H1 (cell line): ENCODE data around the gene ADAMTS13. TPM values are rescaled to one million over a fixed set of nuclear protein-coding genes. Genes with fewer than 3 reads are reported as not detected.

Experiments used
- CTCF ChIA-PET: fragments of 300-600 bp; sonication (Branson Sonifier 250); formaldehyde crosslinking; loops from one replicate; lab custom pipeline; 2021; ENCODE audit not compliant: partially characterized antibody; lab: Charles Lee
- POLR2A ChIA-PET: fragments of 300-600 bp; sonication (Branson Sonifier 250); formaldehyde crosslinking; loops from one replicate; lab custom pipeline; 2021; ENCODE audit warnings: inconsistent platforms; ENCODE audit not compliant: partially characterized antibody; lab: Charles Lee
- DNase-seq, 2 experiments: peaks; one replicate each; pipeline versions ENCODE4 v3.0.0 to v3.0.0-alpha.2; 2010 to 2022; ENCODE audit warnings: low spot score in 2 of 2, low read depth in 1 of 2, mixed read lengths in 1 of 2
- FAIRE-seq: peaks from 2 replicates; lab custom pipeline; 2011; peaks lifted over from hg19 to GRCh38; lab: Jason Lieb, UNC
- H2AFZ ChIP-seq: 2 replicates; pipeline ENCODE4 v1.8.1; 2012; ENCODE audit warnings: low read length, inconsistent platforms
- H2AK5ac ChIP-seq: 2 replicates; pipeline ENCODE4 v1.6.1; 2013; ENCODE audit warnings: low read depth, low read length
- H2BK120ac ChIP-seq: replicated peaks from 2 replicates; pipeline ENCODE3; 2013; ENCODE audit warnings: low read depth, low read length, inconsistent platforms
- H2BK12ac ChIP-seq: 2 replicates; pipeline ENCODE4 v1.6.1; 2013; ENCODE audit warnings: low read depth, low read length
- H2BK15ac ChIP-seq: 2 replicates; pipeline ENCODE4 v1.6.1; 2013; ENCODE audit warnings: low read length
- H2BK20ac ChIP-seq: 2 replicates; pipeline ENCODE4 v1.6.1; 2013; ENCODE audit warnings: low read length
- H2BK5ac ChIP-seq: 2 replicates; pipeline ENCODE4 v1.6.1; 2013; ENCODE audit warnings: low read depth, low read length
- H3K14ac ChIP-seq: 2 replicates; pipeline ENCODE4 v1.6.1; 2013; ENCODE audit warnings: inconsistent platforms; ENCODE audit not compliant: insufficient read length
- H3K18ac ChIP-seq: 2 replicates; pipeline ENCODE4 v1.6.1; 2013; ENCODE audit warnings: low read length; ENCODE audit errors: extremely low read depth
- H3K23ac ChIP-seq: 2 replicates; pipeline ENCODE4 v1.6.1; 2013; ENCODE audit warnings: inconsistent platforms; ENCODE audit not compliant: insufficient read length
- H3K23me2 ChIP-seq: 2 replicates; pipeline ENCODE4 v1.6.1; 2013; ENCODE audit warnings: low read depth, low read length
- H3K27ac ChIP-seq: 2 replicates; pipeline ENCODE4 v1.6.1; 2011; ENCODE audit warnings: low read depth, low read length, inconsistent platforms
- H3K27me3 ChIP-seq, 4 experiments: replicated peaks in 1 of 4; 1 replicate in 1 of 4; 2 replicates in 3 of 4; pipeline versions ENCODE4 v1.6.1 to v1.8.1; 2011 to 2013; ENCODE audit warnings: low read length in 3 of 4, mild to moderate bottlenecking in 3 of 4, inconsistent platforms in 2 of 4, mixed read lengths in 2 of 4, moderate library complexity in 1 of 4; ENCODE audit not compliant: control insufficient read depth in 3 of 4, insufficient read depth in 3 of 4; ENCODE audit errors: extremely low read depth in 1 of 4
- H3K36me3 ChIP-seq, 4 experiments: 2 replicates each; pipeline versions ENCODE4 v1.6.1 to v1.8.1; 2011 to 2013; ENCODE audit warnings: mild to moderate bottlenecking in 4 of 4, low read length in 3 of 4, moderate library complexity in 2 of 4, control low read depth in 1 of 4, inconsistent platforms in 1 of 4; ENCODE audit not compliant: insufficient read depth in 4 of 4, control insufficient read depth in 2 of 4
- H3K4ac ChIP-seq: replicated peaks from 2 replicates; pipeline ENCODE3; 2013; ENCODE audit warnings: low read length, low read depth, mixed read lengths, inconsistent platforms; ENCODE audit not compliant: insufficient read length
- H3K4me1 ChIP-seq, 4 experiments: replicated peaks in 1 of 4; 1 replicate in 1 of 4; 2 replicates in 3 of 4; pipeline versions ENCODE4 v1.6.1 to v1.8.1; 2011 to 2013; ENCODE audit warnings: low read length in 3 of 4, inconsistent platforms in 2 of 4, mixed read lengths in 1 of 4; ENCODE audit not compliant: insufficient read depth in 4 of 4, control insufficient read depth in 3 of 4
- H3K4me2 ChIP-seq, 2 experiments: 2 replicates each; pipeline versions ENCODE4 v1.6.1 to v1.8.1; 2011 to 2013; ENCODE audit warnings: low read depth in 2 of 2, low read length in 2 of 2, control low read depth in 1 of 2, inconsistent platforms in 1 of 2, mild to moderate bottlenecking in 1 of 2; ENCODE audit not compliant: insufficient read depth in 1 of 2
- H3K4me3 ChIP-seq, 4 experiments: fragments of 200-600, 300-600 bp in 1 of 4; sonication (generic), shearing (Covaris generic), sonication (Bioruptor Twin) in 1 of 4; 2 replicates each; pipeline versions ENCODE4 v1.5.1 to v1.8.1; 2011 to 2016; ENCODE audit warnings: low read length in 4 of 4, low read depth in 3 of 4, control low read depth in 2 of 4, inconsistent platforms in 2 of 4, mild to moderate bottlenecking in 2 of 4, mixed read lengths in 1 of 4, moderate library complexity in 1 of 4; ENCODE audit not compliant: insufficient read depth in 2 of 4; ENCODE audit errors: extremely low read depth in 1 of 4
- H3K56ac ChIP-seq: replicated peaks from 2 replicates; pipeline ENCODE3; 2013; ENCODE audit warnings: low read depth, mild to moderate bottlenecking, mixed read lengths, low read length, inconsistent platforms; ENCODE audit not compliant: insufficient read length
- H3K79me1 ChIP-seq: 2 replicates; pipeline ENCODE4 v1.6.1; 2013; ENCODE audit warnings: low read depth, low read length, control low read depth
- H3K79me2 ChIP-seq, 2 experiments: 2 replicates each; pipeline versions ENCODE4 v1.6.1 to v1.8.1; 2012 to 2013; ENCODE audit warnings: low read length in 2 of 2, mild to moderate bottlenecking in 2 of 2, inconsistent platforms in 1 of 2; ENCODE audit not compliant: insufficient read depth in 2 of 2, control insufficient read depth in 1 of 2
- H3K9ac ChIP-seq, 4 experiments: replicated peaks in 1 of 4; 1 replicate in 1 of 4; 2 replicates in 3 of 4; pipeline versions ENCODE4 v1.6.1 to v1.8.1; 2011 to 2013; ENCODE audit warnings: low read depth in 3 of 4, low read length in 3 of 4, control low read depth in 2 of 4, mild to moderate bottlenecking in 2 of 4, moderate library complexity in 2 of 4, inconsistent platforms in 1 of 4; ENCODE audit errors: extremely low read depth in 1 of 4
- H3K9me3 ChIP-seq, 2 experiments: 2 replicates each; pipeline versions ENCODE4 v1.6.1 to v1.8.1; 2012 to 2013; ENCODE audit warnings: mild to moderate bottlenecking in 2 of 2, moderate library complexity in 2 of 2, control low read depth in 1 of 2, inconsistent platforms in 1 of 2, low read depth in 1 of 2, low read length in 1 of 2, mixed read lengths in 1 of 2; ENCODE audit not compliant: insufficient read depth in 2 of 2
- H4K20me1 ChIP-seq, 2 experiments: replicated peaks in 1 of 2; 2 replicates each; pipeline versions ENCODE3 to v1.8.1; 2011 to 2013; ENCODE audit warnings: inconsistent platforms in 2 of 2, low read length in 2 of 2, mild to moderate bottlenecking in 1 of 2; ENCODE audit not compliant: insufficient read depth in 2 of 2, control insufficient read depth in 1 of 2
- H4K5ac ChIP-seq: 2 replicates; pipeline ENCODE4 v1.6.1; 2013; ENCODE audit warnings: low read length, low read depth, mixed read lengths, inconsistent platforms; ENCODE audit not compliant: insufficient read length
- H4K8ac ChIP-seq: 2 replicates; pipeline ENCODE4 v1.8.0; 2013; ENCODE audit warnings: mild to moderate bottlenecking, moderate library complexity, low read length, inconsistent platforms; ENCODE audit not compliant: insufficient read depth; ENCODE audit errors: extremely low read depth
- H4K91ac ChIP-seq: replicated peaks from 2 replicates; pipeline ENCODE3; 2013; ENCODE audit warnings: low read length, mixed read lengths, inconsistent platforms; ENCODE audit not compliant: insufficient read length
- KDM4A ChIP-seq: IDR thresholded peaks from one replicate; pipeline ENCODE4 v1.7.1; 2012; ENCODE audit warnings: low read depth, mild to moderate bottlenecking, moderate library complexity, low read length, inconsistent platforms; ENCODE audit not compliant: severe bottlenecking
- TEAD4 ChIP-seq: IDR thresholded peaks from 2 replicates; pipeline ENCODE4 v1.6.1; 2012; ENCODE audit warnings: low read depth, low read length, inconsistent platforms, mixed read lengths
- WGBS, 2 experiments: shearing (Covaris generic) in 1 of 2; methylation state at CpG; one replicate each; pipeline versions ENCODE4 v1.1.6 to v1.1.7; 2013 to 2015; ENCODE audit warnings: low lambda C conversion rate in 2 of 2, mixed read lengths in 2 of 2, inconsistent platforms in 1 of 2, low coverage in 1 of 2, missing lambda C conversion rate in 1 of 2; ENCODE audit not compliant: insufficient replicate concordance in 2 of 2, insufficient coverage in 1 of 2, insufficient read length in 1 of 2; ENCODE audit errors: extremely low coverage in 1 of 2, missing lambda C conversion rate in 1 of 2; 5-methylcytosine and 5-hydroxymethylcytosine counted together
- polyA plus RNA-seq, 7 experiments: library from polyadenylated mRNA; depleted of rRNA in 3 of 7; stranded (reverse) in 5 of 7; unstranded in 2 of 7; fragments of >200 nt in 5 of 7; fragments of 200-250 nt in 2 of 7; gene quantifications; 1 replicate in 5 of 7; 2 replicates in 1 of 7; 4 replicates in 1 of 7; pipeline versions ENCODE4 v1.2.1 to v1.2.3, GENCODE V29; 2011 to 2013; ENCODE audit warnings: missing spikeins in 2 of 7, mixed read lengths in 2 of 7
- total RNA-seq: library from RNA; stranded (reverse); fragmentation: NEBNext Ultra II Directional; extraction: Animal tissue kit (Norgen Biotek cat#: 25700); gene quantifications from 2 replicates; pipeline ENCODE4 v1.2.1, GENCODE V29; 2021

The ADAMTS13 gene
- total and polyA plus RNA-seq, 2 of the 8 experiments (the other 6 are each of a cell fraction or from before 2014, with no cell fraction given): 4.4 to 5.8 TPM

DNA sequence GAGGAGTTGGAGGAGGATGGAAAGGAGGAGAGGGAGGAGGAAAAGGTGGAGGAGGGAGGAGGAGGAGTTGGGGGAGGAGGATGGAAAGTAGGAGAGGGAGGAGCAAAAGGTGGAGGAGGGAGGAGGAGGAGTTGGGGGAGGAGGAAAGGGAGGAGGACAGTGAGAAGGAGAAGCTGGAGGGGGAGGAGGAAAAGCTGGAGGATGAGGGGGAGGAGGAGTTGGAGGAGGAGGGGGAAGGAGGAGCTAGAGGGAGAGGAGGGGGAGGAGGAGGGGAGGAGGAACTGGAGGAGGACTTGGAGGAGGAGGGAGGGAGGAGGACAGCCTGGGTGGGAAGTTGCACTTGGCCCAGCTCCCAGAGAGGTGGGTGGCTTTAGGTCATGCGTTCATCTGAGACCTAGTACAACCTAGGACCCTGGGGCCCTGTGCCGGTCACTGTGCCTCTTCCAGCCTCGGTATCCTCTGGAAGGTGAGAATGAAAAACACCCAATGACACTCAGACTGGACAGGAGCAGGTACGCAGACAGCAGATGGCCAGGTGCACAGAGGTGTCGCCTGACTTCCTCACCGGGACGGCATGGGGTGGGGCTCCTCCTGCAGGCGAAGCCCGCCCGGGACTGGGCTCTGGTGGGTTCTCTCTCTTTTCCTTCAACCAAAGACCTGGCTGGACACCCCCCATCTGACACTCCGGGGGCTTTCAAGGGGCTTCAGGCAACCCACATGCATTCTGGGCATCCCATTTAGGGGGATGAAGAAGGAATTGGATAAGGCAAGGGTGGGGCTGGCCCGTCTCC is 68.9 kb downstream of the ADAMTS13 start:
- H3K23ac ChIP-seq: no peak overlapping the region
- no peak overlapping the region for H2AK5ac ChIP-seq
- peaks cover 7% of the 10 kb centered on the region for H3K23me2 ChIP-seq
- no peak overlapping the region for H3K4ac ChIP-seq
- H2BK12ac ChIP-seq: no peak overlapping the region
- peaks cover 0 to 2% of the 10 kb centered on the region in 2 experiments; a peak in 1 of 4 replicates for H3K9me3 ChIP-seq
- H3K4me3 ChIP-seq: no peak overlapping the region
- no peak overlapping the region for H3K56ac ChIP-seq
- H4K8ac ChIP-seq: peak overlapping the region; percentile 42; the same call in 1 of the 2 replicates
- WGBS, 2 experiments: 96% methylated on average over 9 of the region's 12 CpGs; no CpG with 5 or more reads in 1 of the 2 experiments
- no peaks in the 10 kb centered on the region; a peak in 1 of 7 replicates for H3K4me1 ChIP-seq
- POLR2A ChIA-PET: interaction anchor here (0.8 to 1.7 kb wide), 3 partner anchors 16 to 135 kb away, joined by 3 to 8 read pairs (median 4); partner anchors contain the start of genes SURF1 and SURF2
- H4K20me1 ChIP-seq: peaks cover 2 to 7% of the 10 kb centered on the region in 2 experiments
- no peak overlapping the region for H2AFZ ChIP-seq
- CTCF ChIA-PET: interaction anchor here (0.7 to 2.7 kb wide), 9 partner anchors 9 to 466 kb away, joined by 3 to 7 read pairs (median 3); no protein-coding TSS in a partner anchor
- H3K79me2 ChIP-seq: no peaks in the 10 kb centered on the region
- FAIRE-seq: no peak
- peaks cover under 1% of the 10 kb centered on the region; the same call in 1 of the 2 replicates for H3K79me1 ChIP-seq
- no peak overlapping the region for H3K18ac ChIP-seq
- no peaks in the 10 kb centered on the region for H3K27me3 ChIP-seq
- H4K91ac ChIP-seq: no peak overlapping the region
- DNase-seq: no peak
- H2BK120ac ChIP-seq: no peak overlapping the region
- H3K14ac ChIP-seq: no peak overlapping the region
- no peak overlapping the region for H2BK5ac ChIP-seq
- no peak overlapping the region for H3K4me2 ChIP-seq
- TF ChIP-seq KDM4A (no peak), TEAD4 (no peak)
- peaks cover 0 to 3% (median 0%) of the 10 kb centered on the region in 4 experiments; a peak in 1 of 8 replicates for H3K36me3 ChIP-seq
- no peak overlapping the region for H3K9ac ChIP-seq
- no peak overlapping the region for H2BK15ac ChIP-seq
- H4K5ac ChIP-seq: no peak overlapping the region
- H2BK20ac ChIP-seq: no peak overlapping the region
- no peak overlapping the region for H3K27ac ChIP-seq
